Mucosa of rectum (tissue), 2 donors: ENCODE results near the gene KCP.

Experiments used
- H3K27ac ChIP-seq, 2 donors: one replicate each; pipeline ENCODE4 v1.7.0; 2013; ENCODE audit warnings: inconsistent platforms in 2 of 2, low read depth in 2 of 2, low read length in 2 of 2
- H3K27me3 ChIP-seq, 2 donors: one replicate each; pipeline ENCODE4 v1.7.0; 2013; ENCODE audit warnings: low read length in 2 of 2; ENCODE audit not compliant: control insufficient read depth in 2 of 2, insufficient read depth in 2 of 2
- H3K36me3 ChIP-seq, 2 donors: one replicate each; pipeline ENCODE4 v1.7.0; 2013; ENCODE audit warnings: low read length in 2 of 2; ENCODE audit not compliant: control insufficient read depth in 2 of 2, insufficient read depth in 2 of 2
- H3K4me1 ChIP-seq, 2 donors: one replicate each; pipeline ENCODE4 v1.7.0; 2013; ENCODE audit warnings: low read length in 2 of 2, mild to moderate bottlenecking in 1 of 2; ENCODE audit not compliant: control insufficient read depth in 2 of 2, insufficient read depth in 2 of 2
- H3K4me3 ChIP-seq, 2 donors: one replicate each; pipeline ENCODE4 v1.7.0; 2013; ENCODE audit warnings: low read length in 2 of 2
- H3K9ac ChIP-seq, 2 donors: one replicate each; pipeline ENCODE4 v1.7.0; 2013; ENCODE audit warnings: low read length in 2 of 2, low read depth in 1 of 2, mild to moderate bottlenecking in 1 of 2
- H3K9me3 ChIP-seq, 2 donors: one replicate each; pipeline ENCODE4 v1.7.0; 2013; ENCODE audit warnings: low read length in 2 of 2; ENCODE audit not compliant: control insufficient read depth in 2 of 2
- donor health status: healthy.
- donor health status: Normal muscosa, but diverticular disease.

Gene KCP

DNA sequence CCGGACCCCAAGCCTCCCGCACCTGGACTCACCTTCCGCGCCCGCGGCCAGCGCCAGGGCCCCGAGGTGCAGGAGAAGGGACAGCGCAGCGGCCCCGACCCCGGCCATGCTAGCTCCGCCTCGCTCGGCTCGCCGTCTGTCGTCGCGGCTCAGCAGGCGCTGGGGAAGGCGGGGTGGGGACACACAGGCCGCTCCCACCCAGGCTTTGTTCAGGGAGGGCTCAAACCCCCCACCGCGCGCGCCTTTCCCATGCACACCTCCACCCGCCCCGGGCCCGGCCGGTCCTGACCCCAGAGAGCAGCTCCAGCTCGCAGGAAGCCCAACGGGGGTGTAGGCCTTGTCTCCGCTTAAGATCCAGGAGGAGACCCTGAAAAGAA, at the start of gene KCP:
KCP (minus strand) TSS at position 141 of the 377 bp plus-strand sequence; CDS start at position 108, 33 bp downstream.
- Histone ChIP-seq H3K9me3 (no peaks in the 10 kb centered on the region), H3K4me1 (peaks cover 7 to 28% of the 10 kb centered on the region in 2 donors), H3K9ac (peak within 1 kb of the TSS; percentile 31 to 44), H3K27ac (peak within 1 kb of the TSS; percentile 20 to 24), H3K4me3 (peak within 1 kb of the TSS; percentile 13 to 54), H3K36me3 (no peaks in the 10 kb centered on the region), H3K27me3 (peaks cover 13 to 28% of the 10 kb centered on the region in 2 donors)

- Histone ChIP-seq H3K27ac (no peak overlapping the region), H3K36me3 (peaks cover 50 to 54% of the 10 kb centered on the region in 2 donors), H3K27me3 (no peaks in the 10 kb centered on the region), H3K9ac (no peak overlapping the region), H3K4me3 (no peak overlapping the region), H3K9me3 (no peaks in the 10 kb centered on the region), H3K4me1 (no peaks in the 10 kb centered on the region)
Measured at GRCh38 chr7:128959296-128959695, 48.8 kb upstream of the KCP start.

DNA sequence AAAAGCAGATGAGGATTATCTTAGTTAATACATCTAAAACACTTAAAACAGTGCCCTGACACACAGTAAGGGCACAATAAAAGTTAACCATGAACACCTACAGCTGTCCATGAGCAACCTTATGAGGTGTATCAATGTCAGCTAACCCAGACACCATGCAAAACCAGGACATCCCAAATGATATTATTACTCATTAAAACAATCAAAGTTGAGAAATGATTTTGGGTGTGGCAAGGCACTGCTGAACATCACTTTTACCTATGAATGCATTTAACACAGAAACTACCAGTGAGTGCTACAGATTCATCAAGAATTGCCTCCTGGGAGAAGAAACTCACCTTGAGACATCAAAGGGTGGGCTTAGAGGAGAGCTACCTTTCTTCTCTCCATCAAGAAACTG, 45.5 kb upstream of the KCP start:
- Histone ChIP-seq H3K4me3 (no peak overlapping the region), H3K9me3 (no peaks in the 10 kb centered on the region), H3K36me3 (peaks cover 52 to 57% of the 10 kb centered on the region in 2 donors), H3K27ac (no peak overlapping the region), H3K27me3 (no peaks in the 10 kb centered on the region), H3K9ac (no peak overlapping the region), H3K4me1 (no peaks in the 10 kb centered on the region)

- Histone ChIP-seq H3K27me3 (no peaks in the 10 kb centered on the region), H3K4me1 (no peaks in the 10 kb centered on the region), H3K9me3 (no peaks in the 10 kb centered on the region), H3K27ac (no peak overlapping the region), H3K9ac (no peak overlapping the region), H3K4me3 (no peak overlapping the region), H3K36me3 (peaks cover 52 to 54% of the 10 kb centered on the region in 2 donors)
Measured at GRCh38 chr7:128954830-128955802, 44.6 kb upstream of the KCP start.

DNA sequence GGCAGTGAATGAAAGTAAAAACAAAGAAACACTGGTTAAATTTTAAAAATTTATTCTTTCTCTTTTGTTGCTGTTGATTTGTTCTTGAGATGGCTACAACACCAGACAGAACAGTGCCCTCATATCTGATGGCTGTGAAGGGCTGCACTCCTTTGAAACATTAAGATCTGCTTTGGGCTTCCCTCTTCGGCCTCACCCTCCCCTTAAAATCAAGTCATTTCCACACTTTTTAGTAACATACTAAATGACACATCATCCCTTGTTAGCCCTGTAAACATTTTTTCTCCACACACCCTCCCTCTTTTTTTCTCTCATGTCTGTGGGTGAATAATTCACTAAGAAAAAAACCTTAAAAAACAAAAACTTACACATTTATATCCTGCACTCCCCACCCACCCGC, 43.6 kb upstream of the KCP start:
- H3K36me3 ChIP-seq = peaks cover 47 to 52% of the 10 kb centered on the region in 2 donors
- H3K27ac ChIP-seq = no peak overlapping the region
- no peaks in the 10 kb centered on the region for H3K4me1 ChIP-seq
- no peaks in the 10 kb centered on the region for H3K27me3 ChIP-seq
- no peaks in the 10 kb centered on the region for H3K9me3 ChIP-seq
- no peak overlapping the region for H3K9ac ChIP-seq
- no peak overlapping the region for H3K4me3 ChIP-seq

- Histone ChIP-seq H3K27me3 (no peaks in the 10 kb centered on the region), H3K9ac (no peak overlapping the region), H3K4me3 (no peak overlapping the region), H3K4me1 (no peaks in the 10 kb centered on the region), H3K36me3 (peaks cover 29 to 31% of the 10 kb centered on the region in 2 donors), H3K9me3 (no peaks in the 10 kb centered on the region), H3K27ac (no peak overlapping the region)
Measured at GRCh38 chr7:128951296-128951695, 40.8 kb upstream of the KCP start.

DNA sequence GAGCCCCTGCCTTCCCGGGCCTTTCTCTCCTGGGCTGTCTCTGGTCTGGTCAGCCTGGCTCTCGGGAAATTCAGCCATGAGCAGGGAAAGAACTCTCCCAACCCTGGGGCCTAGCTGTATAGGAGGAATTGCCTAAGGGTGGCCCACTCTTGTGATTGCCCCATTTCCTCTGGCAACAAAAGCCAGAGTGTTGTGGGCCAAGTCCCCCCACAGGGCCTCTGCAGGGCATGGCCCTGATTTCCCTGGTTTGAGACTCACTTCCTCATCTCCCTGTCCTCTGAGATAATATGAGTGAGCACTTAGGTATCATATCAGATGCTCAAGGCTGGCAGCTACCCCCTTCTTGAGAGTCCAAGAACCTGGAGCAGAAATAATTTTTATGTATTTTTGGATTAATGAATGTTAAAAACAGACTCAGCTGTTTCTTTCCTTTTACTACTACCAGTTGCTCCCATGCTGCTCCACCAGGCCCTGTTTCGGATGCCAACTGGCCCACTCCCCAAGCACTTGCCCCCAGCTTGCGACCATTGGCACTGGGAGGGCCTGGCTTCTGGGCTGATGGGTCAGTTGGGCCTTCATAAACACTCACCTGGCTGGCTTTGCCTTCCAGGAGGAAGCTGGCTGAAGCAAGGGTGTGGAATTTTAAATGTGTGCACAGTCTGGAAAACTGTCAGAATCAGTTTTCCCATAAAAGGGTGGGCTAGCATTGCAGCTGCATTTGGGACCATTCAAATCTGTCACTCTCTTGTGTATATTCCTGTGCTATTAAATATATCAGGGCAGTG, 38.7 kb upstream of the KCP start:
- H3K4me1 ChIP-seq = no peaks in the 10 kb centered on the region
- no peak overlapping the region for H3K9ac ChIP-seq
- H3K4me3 ChIP-seq = no peak overlapping the region
- H3K27ac ChIP-seq = no peak overlapping the region
- no peaks in the 10 kb centered on the region for H3K27me3 ChIP-seq
- H3K9me3 ChIP-seq = no peaks in the 10 kb centered on the region
- H3K36me3 ChIP-seq = peaks cover 17 to 21% of the 10 kb centered on the region in 2 donors

DNA sequence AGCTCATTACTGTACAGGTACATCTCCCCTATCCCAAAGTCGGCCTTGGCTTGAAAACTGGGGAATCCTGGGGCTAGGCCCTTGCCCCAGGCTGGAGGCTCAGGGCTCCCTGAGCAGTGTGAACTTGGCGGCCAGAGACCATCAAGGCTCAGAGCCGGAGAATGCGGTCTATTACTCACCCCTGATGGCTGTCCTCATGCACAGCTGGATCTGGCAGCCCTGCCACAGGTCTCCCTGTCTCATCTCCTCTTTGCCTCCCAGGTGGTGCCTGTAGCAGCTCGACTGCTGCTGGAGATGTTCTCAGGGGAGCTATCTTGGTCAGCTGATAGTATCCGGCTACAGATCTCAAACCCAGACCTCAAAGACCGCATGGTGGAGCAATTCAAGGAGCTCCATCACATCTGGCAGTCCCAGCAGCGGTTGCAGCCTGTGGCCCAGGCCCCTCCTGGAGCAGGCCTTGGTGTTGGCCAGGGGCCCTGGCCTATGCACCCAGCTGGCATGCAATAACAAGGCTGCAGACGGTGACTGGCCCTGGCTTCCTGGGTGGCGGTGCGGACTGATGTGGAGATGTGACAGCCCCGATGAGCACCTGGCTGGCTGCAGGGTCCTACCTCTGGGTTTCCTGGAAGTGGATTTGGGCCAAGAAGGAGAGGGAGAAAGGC, 37.9 kb upstream of the KCP start:
- H3K36me3 ChIP-seq = peaks cover 10 to 21% of the 10 kb centered on the region in 2 donors
- no peak overlapping the region for H3K27ac ChIP-seq

DNA sequence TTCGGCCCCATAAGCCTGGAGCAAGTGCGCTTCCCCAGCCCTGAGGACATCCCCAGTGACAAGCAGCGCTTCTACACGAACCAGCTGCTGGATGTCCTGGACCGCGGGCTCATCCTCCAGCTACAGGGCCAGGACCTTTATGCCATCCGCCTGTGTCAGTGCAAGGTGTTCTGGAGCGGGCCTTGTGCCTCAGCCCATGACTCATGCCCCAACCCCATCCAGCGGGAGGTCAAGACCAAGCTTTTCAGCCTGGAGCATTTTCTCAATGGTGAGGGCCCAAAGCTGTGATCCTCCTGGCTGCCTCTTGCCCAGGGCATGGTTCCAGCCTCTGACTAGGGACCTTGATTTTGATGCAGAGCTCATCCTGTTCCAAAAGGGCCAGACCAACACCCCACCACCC, 37.3 kb upstream of the KCP start:
- Histone ChIP-seq H3K27ac (no peak overlapping the region), H3K36me3 (peaks cover 6 to 18% of the 10 kb centered on the region in 2 donors), H3K4me1 (no peaks in the 10 kb centered on the region), H3K9me3 (no peaks in the 10 kb centered on the region), H3K4me3 (no peak overlapping the region), H3K9ac (no peak overlapping the region), H3K27me3 (no peaks in the 10 kb centered on the region)

More for the DNA sequence above, 37.9 kb upstream of the KCP start:
- no peaks in the 10 kb centered on the region for H3K27me3 ChIP-seq
- H3K9me3 ChIP-seq = no peaks in the 10 kb centered on the region
- H3K4me3 ChIP-seq = no peak overlapping the region
- no peak overlapping the region for H3K9ac ChIP-seq
- H3K4me1 ChIP-seq = no peaks in the 10 kb centered on the region
